ENCODE data around the gene FLVCR2.

FLVCR2 gene

GRCh38 chr14:75607842-75608640 is 29.6 kb downstream of the FLVCR2 start:
- Histone ChIP-seq H3K9me3 (ENCODE audit: low read length) (peaks cover 6% of the 10 kb centered on the region), H3K4me1 (ENCODE audit: insufficient read depth, low read length) (peaks cover 6% of the 10 kb centered on the region), H3K27me3 (ENCODE audit: insufficient read depth, low read length) (no peaks in the 10 kb centered on the region), H2AFZ (ENCODE audit: low read depth, low read length) (no peak overlapping the region), H3K4me3 (ENCODE audit: low read length) (no peak overlapping the region), H3K36me3 (ENCODE audit: insufficient read depth, low read length) (no peaks in the 10 kb centered on the region)

GRCh38 chr14:75609116-75609515 is 30.7 kb downstream of the FLVCR2 start:
- Histone ChIP-seq H3K27me3 (ENCODE audit: insufficient read depth, low read length) (no peaks in the 10 kb centered on the region), H2AFZ (ENCODE audit: low read depth, low read length) (no peak overlapping the region), H3K4me3 (ENCODE audit: low read length) (no peak overlapping the region), H3K4me1 (ENCODE audit: insufficient read depth, low read length) (peaks cover 6% of the 10 kb centered on the region), H3K9me3 (ENCODE audit: low read length) (peaks cover 6% of the 10 kb centered on the region), H3K36me3 (ENCODE audit: insufficient read depth, low read length) (no peaks in the 10 kb centered on the region)

- no peak overlapping the region for H3K4me3 ChIP-seq (ENCODE audit: low read length)
- H3K27me3 ChIP-seq (ENCODE audit: insufficient read depth, low read length): no peaks in the 10 kb centered on the region
- H2AFZ ChIP-seq (ENCODE audit: low read depth, low read length): no peak overlapping the region
- no peaks in the 10 kb centered on the region for H3K36me3 ChIP-seq (ENCODE audit: insufficient read depth, low read length)
- H3K9me3 ChIP-seq (ENCODE audit: low read length): peaks cover 6% of the 10 kb centered on the region
- peaks cover 6% of the 10 kb centered on the region for H3K4me1 ChIP-seq (ENCODE audit: insufficient read depth, low read length)
Measured at GRCh38 chr14:75609606-75610475, 31.4 kb downstream of the FLVCR2 start.

GRCh38 chr14:75610834-75611233 is 32.4 kb downstream of the FLVCR2 start:
- no peak overlapping the region for H3K4me3 ChIP-seq (ENCODE audit: low read length)
- H3K4me1 ChIP-seq (ENCODE audit: insufficient read depth, low read length): peaks cover 6% of the 10 kb centered on the region

GRCh38 chr14:75612157-75612556 is 33.7 kb downstream of the FLVCR2 start:
- no peaks in the 10 kb centered on the region for H3K27me3 ChIP-seq (ENCODE audit: insufficient read depth, low read length)
- H3K36me3 ChIP-seq (ENCODE audit: insufficient read depth, low read length): no peaks in the 10 kb centered on the region
- H2AFZ ChIP-seq (ENCODE audit: low read depth, low read length): no peak overlapping the region
- peaks cover 4% of the 10 kb centered on the region for H3K9me3 ChIP-seq (ENCODE audit: low read length)
- no peak overlapping the region for H3K4me3 ChIP-seq (ENCODE audit: low read length)
- peaks cover 6% of the 10 kb centered on the region for H3K4me1 ChIP-seq (ENCODE audit: insufficient read depth, low read length)

More at GRCh38 chr14:75610834-75611233, 32.4 kb downstream of the FLVCR2 start:
- no peaks in the 10 kb centered on the region for H3K36me3 ChIP-seq (ENCODE audit: insufficient read depth, low read length)
- H3K9me3 ChIP-seq (ENCODE audit: low read length): peaks cover 4% of the 10 kb centered on the region
- no peak overlapping the region for H2AFZ ChIP-seq (ENCODE audit: low read depth, low read length)
- no peaks in the 10 kb centered on the region for H3K27me3 ChIP-seq (ENCODE audit: insufficient read depth, low read length)

DNA sequence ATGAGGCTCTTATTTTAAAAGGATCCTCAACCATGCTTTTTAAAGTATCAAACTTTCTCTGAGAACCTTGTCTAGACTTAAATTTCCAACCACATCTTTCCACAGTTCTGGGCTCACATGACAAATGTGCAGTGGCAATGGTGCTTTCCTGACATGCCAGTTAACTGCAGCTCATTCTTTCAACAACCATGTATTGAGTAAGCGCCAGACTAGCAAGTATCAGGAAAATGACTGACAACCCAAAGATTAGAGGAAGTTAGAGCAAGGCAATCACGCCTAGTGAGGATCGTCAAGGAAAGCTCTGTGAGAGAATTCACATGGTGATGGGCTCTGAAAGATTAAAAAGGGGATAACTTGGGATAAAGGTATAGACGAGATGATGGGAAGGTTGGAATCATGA is 35.8 kb downstream of the FLVCR2 start:
- Histone ChIP-seq H3K9me3 (ENCODE audit: low read length) (no peaks in the 10 kb centered on the region), H2AFZ (ENCODE audit: low read depth, low read length) (no peak overlapping the region), H3K36me3 (ENCODE audit: insufficient read depth, low read length) (no peaks in the 10 kb centered on the region), H3K27me3 (ENCODE audit: insufficient read depth, low read length) (no peaks in the 10 kb centered on the region), H3K4me1 (ENCODE audit: insufficient read depth, low read length) (peaks cover 6% of the 10 kb centered on the region), H3K4me3 (ENCODE audit: low read length) (no peak overlapping the region)

DNA sequence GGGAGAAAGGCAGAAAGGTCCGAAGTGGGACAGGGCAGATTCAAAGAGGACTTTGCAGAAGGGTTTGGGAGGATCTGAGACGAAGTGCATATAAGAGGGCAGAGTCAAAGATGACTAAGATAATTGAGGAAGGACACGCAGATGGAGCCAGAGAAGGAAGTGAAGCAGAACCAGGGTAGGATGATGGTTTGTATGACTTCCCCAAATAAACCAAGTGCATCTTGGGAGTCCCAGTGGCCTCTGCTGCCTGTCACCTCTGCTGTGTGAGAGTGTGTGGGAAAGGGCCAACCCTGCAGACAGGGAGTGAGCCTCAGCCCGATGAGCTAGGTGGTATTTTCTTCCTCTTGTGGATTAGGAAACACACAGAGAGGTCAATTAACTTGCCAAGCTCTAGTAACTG is 36.8 kb downstream of the FLVCR2 start:
- no peak overlapping the region for H3K4me3 ChIP-seq (ENCODE audit: low read length)
- no peak overlapping the region for H2AFZ ChIP-seq (ENCODE audit: low read depth, low read length)
- H3K4me1 ChIP-seq (ENCODE audit: insufficient read depth, low read length): peaks cover 6% of the 10 kb centered on the region
- H3K27me3 ChIP-seq (ENCODE audit: insufficient read depth, low read length): no peaks in the 10 kb centered on the region
- no peaks in the 10 kb centered on the region for H3K36me3 ChIP-seq (ENCODE audit: insufficient read depth, low read length)
- no peaks in the 10 kb centered on the region for H3K9me3 ChIP-seq (ENCODE audit: low read length)

GRCh38 chr14:75619548-75619947 is 41.1 kb downstream of the FLVCR2 start:
- Histone ChIP-seq H3K4me1 (ENCODE audit: insufficient read depth, low read length) (no peaks in the 10 kb centered on the region), H3K27me3 (ENCODE audit: insufficient read depth, low read length) (no peaks in the 10 kb centered on the region), H3K9me3 (ENCODE audit: low read length) (no peaks in the 10 kb centered on the region), H3K36me3 (ENCODE audit: insufficient read depth, low read length) (no peaks in the 10 kb centered on the region), H3K4me3 (ENCODE audit: low read length) (no peak overlapping the region), H2AFZ (ENCODE audit: low read depth, low read length) (no peak overlapping the region)

GRCh38 chr14:75625034-75625433 is 46.6 kb downstream of the FLVCR2 start:
- H2AFZ ChIP-seq (ENCODE audit: low read depth, low read length): no peak overlapping the region
- no peak overlapping the region for H3K4me3 ChIP-seq (ENCODE audit: low read length)
- no peaks in the 10 kb centered on the region for H3K27me3 ChIP-seq (ENCODE audit: insufficient read depth, low read length)
- no peaks in the 10 kb centered on the region for H3K9me3 ChIP-seq (ENCODE audit: low read length)
- no peaks in the 10 kb centered on the region for H3K36me3 ChIP-seq (ENCODE audit: insufficient read depth, low read length)
- no peaks in the 10 kb centered on the region for H3K4me1 ChIP-seq (ENCODE audit: insufficient read depth, low read length)

DNA sequence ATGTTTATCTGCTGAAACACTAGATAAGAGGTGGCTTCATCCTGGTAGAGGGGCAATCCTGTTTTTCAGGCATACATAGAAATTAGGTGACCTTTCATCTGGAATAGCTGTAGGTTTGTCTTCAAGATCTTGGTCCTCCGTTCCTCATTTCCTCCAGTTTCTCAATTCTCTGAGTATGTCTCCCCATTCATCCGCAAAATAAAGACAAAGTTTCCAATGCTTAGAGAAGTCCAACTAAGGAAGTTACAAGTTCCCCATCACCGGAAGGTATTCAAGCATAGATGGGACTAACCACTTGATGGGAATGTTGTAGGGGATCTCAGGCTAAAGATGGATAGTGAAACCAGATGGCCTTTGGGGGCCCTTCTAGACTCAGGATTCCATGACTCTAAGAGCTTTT is 48.0 kb downstream of the FLVCR2 start:
- no peak overlapping the region for H2AFZ ChIP-seq (ENCODE audit: low read depth, low read length)
- H3K27me3 ChIP-seq (ENCODE audit: insufficient read depth, low read length): no peaks in the 10 kb centered on the region
- H3K9me3 ChIP-seq (ENCODE audit: low read length): no peaks in the 10 kb centered on the region
- peaks cover under 1% of the 10 kb centered on the region for H3K4me1 ChIP-seq (ENCODE audit: insufficient read depth, low read length)
- no peaks in the 10 kb centered on the region for H3K36me3 ChIP-seq (ENCODE audit: insufficient read depth, low read length)
- no peak overlapping the region for H3K4me3 ChIP-seq (ENCODE audit: low read length)

GRCh38 chr14:75626863-75627262 is 48.4 kb downstream of the FLVCR2 start:
- Histone ChIP-seq H3K36me3 (ENCODE audit: insufficient read depth, low read length) (no peaks in the 10 kb centered on the region), H3K4me1 (ENCODE audit: insufficient read depth, low read length) (peaks cover 2% of the 10 kb centered on the region), H3K4me3 (ENCODE audit: low read length) (no peak overlapping the region), H3K9me3 (ENCODE audit: low read length) (no peaks in the 10 kb centered on the region), H2AFZ (ENCODE audit: low read depth, low read length) (no peak overlapping the region), H3K27me3 (ENCODE audit: insufficient read depth, low read length) (no peaks in the 10 kb centered on the region)

DNA sequence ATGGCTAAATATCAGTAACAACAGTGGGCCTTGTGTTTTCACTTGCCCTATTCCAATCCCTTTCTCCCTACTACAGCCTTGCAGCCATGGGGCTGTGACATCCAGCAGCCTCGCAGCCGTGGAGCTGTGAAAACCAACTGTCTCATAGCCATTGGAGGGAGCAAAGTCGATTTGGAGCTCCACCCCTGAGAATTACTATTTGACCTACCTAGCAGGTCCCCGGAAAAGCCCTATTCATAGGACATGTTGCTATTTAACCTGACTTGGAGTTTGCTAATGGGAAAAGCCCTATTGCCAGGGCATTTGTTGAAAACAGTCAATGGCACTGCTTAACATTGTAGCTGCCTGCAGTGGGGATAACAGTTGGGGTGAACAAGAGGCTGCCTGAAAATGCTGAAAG is 49.0 kb downstream of the FLVCR2 start:
- no peaks in the 10 kb centered on the region for H3K9me3 ChIP-seq (ENCODE audit: low read length)
- H3K4me3 ChIP-seq (ENCODE audit: low read length): no peak overlapping the region
- H3K27me3 ChIP-seq (ENCODE audit: insufficient read depth, low read length): no peaks in the 10 kb centered on the region
- H2AFZ ChIP-seq (ENCODE audit: low read depth, low read length): no peak overlapping the region
- H3K4me1 ChIP-seq (ENCODE audit: insufficient read depth, low read length): peaks cover 2% of the 10 kb centered on the region
- H3K36me3 ChIP-seq (ENCODE audit: insufficient read depth, low read length): no peaks in the 10 kb centered on the region

GRCh38 chr14:75628816-75629215 is 50.4 kb downstream of the FLVCR2 start:
- Histone ChIP-seq H3K4me1 (ENCODE audit: insufficient read depth, low read length) (peaks cover 2% of the 10 kb centered on the region), H3K27me3 (ENCODE audit: insufficient read depth, low read length) (no peaks in the 10 kb centered on the region), H3K4me3 (ENCODE audit: low read length) (no peak overlapping the region), H3K9me3 (ENCODE audit: low read length) (no peaks in the 10 kb centered on the region), H2AFZ (ENCODE audit: low read depth, low read length) (no peak overlapping the region), H3K36me3 (ENCODE audit: insufficient read depth, low read length) (no peaks in the 10 kb centered on the region)
